ENCODE data around the gene PPP1R3D. TPM values are rescaled to one million over a fixed set of nuclear protein-coding genes. Genes with fewer than 3 reads are reported as not detected.

PPP1R3D gene
- total RNA-seq, 1 donor from 2014 or later = 5.8 TPM

- FAIRE-seq (no peak), DNase-seq (ENCODE audit: low read depth) (no peak)
- Histone ChIP-seq H3K9ac (ENCODE audit: low read length) (no peak overlapping the region), H2AFZ (ENCODE audit: low read depth, low read length) (no peak overlapping the region), H3K79me2 (ENCODE audit: insufficient read depth, low read length) (no peaks in the 10 kb centered on the region), H3K36me3 (ENCODE audit: insufficient read depth, low read length) (no peaks in the 10 kb centered on the region), H3K9me3 (ENCODE audit: insufficient read depth, low read depth, low read length) (no peaks in the 10 kb centered on the region), H3K4me3 (ENCODE audit: insufficient read depth, low read depth, low read length) (no peak overlapping the region), H3K4me2 (ENCODE audit: low read length) (no peak overlapping the region), H3K27ac (ENCODE audit: low read depth, low read length) (no peak overlapping the region), H4K20me1 (ENCODE audit: insufficient read depth, low read length) (no peaks in the 10 kb centered on the region), H3K4me1 (ENCODE audit: insufficient read depth, low read length) (no peaks in the 10 kb centered on the region), H3K27me3 (ENCODE audit: insufficient read depth, low read length) (no peaks in the 10 kb centered on the region)
- H3K27me3 Mint-ChIP-seq (ENCODE audit: low read depth, unreplicated experiment) = no peaks in the 10 kb centered on the region
- peaks cover 3% of the 10 kb centered on the region for H3K4me1 Mint-ChIP-seq (ENCODE audit: low read depth, unreplicated experiment)
- H3K4me3 Mint-ChIP-seq (ENCODE audit: unreplicated experiment) = no peak overlapping the region
- no peak overlapping the region for H3K27ac Mint-ChIP-seq (ENCODE audit: unreplicated experiment)
- no peaks in the 10 kb centered on the region for H3K9me3 Mint-ChIP-seq (ENCODE audit: unreplicated experiment)
- TF ChIP-seq EZH2 (IDR thresholded peaks at IDR 0.05; ENCODE audit: insufficient read depth, low read length) (no peak), CTCF (IDR thresholded peaks at IDR 0.05; ENCODE audit: insufficient read depth, low read depth, low read length) (no peak)
- no peaks in the 10 kb centered on the region for H3K36me3 Mint-ChIP-seq (ENCODE audit: low read depth, unreplicated experiment)
Observed at GRCh38 chr20:59920944-59921343, 19.2 kb downstream of the PPP1R3D start.

GRCh38 chr20:59912609-59913008, 27.5 kb downstream of the PPP1R3D start:
- H3K27me3 Mint-ChIP-seq (ENCODE audit: low read depth, unreplicated experiment) = peaks cover 2% of the 10 kb centered on the region
- Histone ChIP-seq H3K4me3 (ENCODE audit: insufficient read depth, low read depth, low read length) (no peak overlapping the region), H3K9ac (ENCODE audit: low read length) (no peak overlapping the region), H2AFZ (ENCODE audit: low read depth, low read length) (no peak overlapping the region), H3K36me3 (ENCODE audit: insufficient read depth, low read length) (no peaks in the 10 kb centered on the region), H4K20me1 (ENCODE audit: insufficient read depth, low read length) (no peaks in the 10 kb centered on the region), H3K9me3 (ENCODE audit: insufficient read depth, low read depth, low read length) (no peaks in the 10 kb centered on the region), H3K79me2 (ENCODE audit: insufficient read depth, low read length) (no peaks in the 10 kb centered on the region), H3K4me2 (ENCODE audit: low read length) (no peak overlapping the region), H3K27ac (ENCODE audit: low read depth, low read length) (no peak overlapping the region), H3K27me3 (ENCODE audit: insufficient read depth, low read length) (no peaks in the 10 kb centered on the region), H3K4me1 (ENCODE audit: insufficient read depth, low read length) (no peaks in the 10 kb centered on the region)
- no peak overlapping the region for H3K4me3 Mint-ChIP-seq (ENCODE audit: unreplicated experiment)
- TF ChIP-seq CTCF (IDR thresholded peaks at IDR 0.05; ENCODE audit: insufficient read depth, low read depth, low read length) = no peak
- no peak for TF ChIP-seq EZH2 (IDR thresholded peaks at IDR 0.05; ENCODE audit: insufficient read depth, low read length)
- DNase-seq (ENCODE audit: low read depth) (no peak), FAIRE-seq (no peak)
- no peak overlapping the region for H3K27ac Mint-ChIP-seq (ENCODE audit: unreplicated experiment)
- no peaks in the 10 kb centered on the region for H3K36me3 Mint-ChIP-seq (ENCODE audit: low read depth, unreplicated experiment)
- H3K4me1 Mint-ChIP-seq (ENCODE audit: low read depth, unreplicated experiment) = no peaks in the 10 kb centered on the region
- no peaks in the 10 kb centered on the region for H3K9me3 Mint-ChIP-seq (ENCODE audit: unreplicated experiment)

DNA sequence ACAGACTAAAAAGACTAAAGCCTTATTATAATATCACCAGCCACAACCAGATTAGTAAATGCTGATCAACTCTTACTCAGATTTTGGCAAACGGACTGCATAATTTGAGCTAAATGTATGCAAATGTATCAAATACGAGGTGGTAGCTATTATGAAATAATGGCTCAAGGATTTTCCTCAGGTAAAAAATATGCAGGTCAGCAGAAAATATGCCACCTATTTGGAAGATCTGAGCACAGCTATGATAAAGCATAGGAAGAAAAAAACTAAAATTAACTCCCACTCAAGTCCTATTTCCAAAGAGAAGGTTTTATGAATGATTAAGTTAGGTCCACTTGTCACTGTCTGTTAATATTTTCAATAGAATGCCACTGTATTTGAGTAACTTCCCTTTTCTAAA, 29.1 kb downstream of the PPP1R3D start:
- no peak overlapping the region for H3K4me2 ChIP-seq (ENCODE audit: low read length)
- no peak overlapping the region for H2AFZ ChIP-seq (ENCODE audit: low read depth, low read length)
- no peak overlapping the region for H3K27ac Mint-ChIP-seq (ENCODE audit: unreplicated experiment)
- no peaks in the 10 kb centered on the region for H3K36me3 Mint-ChIP-seq (ENCODE audit: low read depth, unreplicated experiment)
- no peak for TF ChIP-seq CTCF (IDR thresholded peaks at IDR 0.05; ENCODE audit: insufficient read depth, low read depth, low read length)
- TF ChIP-seq EZH2 (IDR thresholded peaks at IDR 0.05; ENCODE audit: insufficient read depth, low read length) = no peak
- H3K36me3 ChIP-seq (ENCODE audit: insufficient read depth, low read length) = no peaks in the 10 kb centered on the region
- DNase-seq (ENCODE audit: low read depth) (no peak), FAIRE-seq (no peak)
- H3K4me3 ChIP-seq (ENCODE audit: insufficient read depth, low read depth, low read length) = no peak overlapping the region
- H3K4me3 Mint-ChIP-seq (ENCODE audit: unreplicated experiment) = no peak overlapping the region
- no peaks in the 10 kb centered on the region for H3K79me2 ChIP-seq (ENCODE audit: insufficient read depth, low read length)
- H3K9me3 ChIP-seq (ENCODE audit: insufficient read depth, low read depth, low read length) = no peaks in the 10 kb centered on the region
- H3K27me3 ChIP-seq (ENCODE audit: insufficient read depth, low read length) = no peaks in the 10 kb centered on the region
- no peaks in the 10 kb centered on the region for H3K4me1 ChIP-seq (ENCODE audit: insufficient read depth, low read length)
- no peak overlapping the region for H3K27ac ChIP-seq (ENCODE audit: low read depth, low read length)
- H3K9ac ChIP-seq (ENCODE audit: low read length) = no peak overlapping the region
- H3K9me3 Mint-ChIP-seq (ENCODE audit: unreplicated experiment) = no peaks in the 10 kb centered on the region
- H3K27me3 Mint-ChIP-seq (ENCODE audit: low read depth, unreplicated experiment) = peaks cover 2% of the 10 kb centered on the region
- no peaks in the 10 kb centered on the region for H3K4me1 Mint-ChIP-seq (ENCODE audit: low read depth, unreplicated experiment)
- no peaks in the 10 kb centered on the region for H4K20me1 ChIP-seq (ENCODE audit: insufficient read depth, low read length)

Data from astrocyte (in vitro differentiated cells and primary cell).